Neural cell (in vitro differentiated cells): Measurements from ENCODE around the gene ABAT. TPM values are rescaled to one million over a fixed set of nuclear protein-coding genes. Genes with fewer than 3 reads are reported as not detected.

Experiments used
- H2AFZ ChIP-seq: fragments of 200-600, 300-800 bp; sonication (generic), shearing (Covaris generic); 2 replicates; pipeline ENCODE4 v1.6.0; 2014; ENCODE audit warnings: low read depth, mild to moderate bottlenecking, antibody characterized with exemption, low read length, moderate library complexity
- H3F3A ChIP-seq: fragments of 200-600 bp; shearing (Covaris generic); 2 replicates; pipeline ENCODE4 v1.6.1; 2016; ENCODE audit warnings: mild to moderate bottlenecking, moderate library complexity, mixed read lengths, antibody characterized with exemption, low read length; ENCODE audit not compliant: insufficient read depth, poor library complexity, severe bottlenecking
- H3K27ac ChIP-seq: fragments of 200-600, 300-800 bp; sonication (generic), shearing (Covaris generic); 2 replicates; pipeline ENCODE4 v1.5.1; 2014; ENCODE audit warnings: mild to moderate bottlenecking, low read length, moderate library complexity
- H3K27me3 ChIP-seq: fragments of 300-800, 200-600 bp; sonication (generic), shearing (Covaris generic); 2 replicates; pipeline ENCODE4 v1.6.0; 2014; ENCODE audit warnings: mild to moderate bottlenecking, low read depth, low read length, moderate library complexity; ENCODE audit not compliant: insufficient read depth
- H3K36me3 ChIP-seq: fragments of 300-800, 200-600 bp; sonication (generic), shearing (Covaris generic); 2 replicates; pipeline ENCODE4 v1.5.1; 2014; ENCODE audit warnings: mild to moderate bottlenecking, antibody characterized with exemption, low read length, moderate library complexity; ENCODE audit not compliant: insufficient read depth
- H3K4me2 ChIP-seq: fragments of 300-800, 200-600 bp; sonication (generic), shearing (Covaris generic); 2 replicates; pipeline ENCODE4 v1.6.0; 2014; ENCODE audit warnings: mild to moderate bottlenecking, low read length
- H3K4me3 ChIP-seq: fragments of 300-800, 200-600 bp; sonication (generic), shearing (Covaris generic); 2 replicates; pipeline ENCODE4 v1.5.1; 2014; ENCODE audit warnings: mild to moderate bottlenecking, low read length, moderate library complexity
- H3K79me2 ChIP-seq: fragments of 200-600 bp; shearing (Covaris generic); replicated peaks from 2 replicates; pipeline ENCODE4 v1.6.0; 2014; ENCODE audit warnings: mild to moderate bottlenecking, low read length, moderate library complexity; ENCODE audit not compliant: insufficient read depth
- H3K9ac ChIP-seq: fragments of 300-800, 200-600 bp; sonication (generic), shearing (Covaris generic); 2 replicates; pipeline ENCODE4 v1.6.1; 2016; ENCODE audit warnings: mild to moderate bottlenecking, low read length, mixed read lengths
- H3K9me2 ChIP-seq: fragments of 200-600 bp; shearing (Covaris generic); 2 replicates; pipeline ENCODE4 v1.6.1; 2016; ENCODE audit warnings: mild to moderate bottlenecking, low read length, mixed read lengths; ENCODE audit not compliant: insufficient read depth
- H3K9me3 ChIP-seq: fragments of 200-600, 300-800 bp; sonication (generic), shearing (Covaris generic); 2 replicates; pipeline ENCODE4 v1.6.1; 2016; ENCODE audit warnings: mild to moderate bottlenecking, mixed run types, low read length, moderate library complexity, mixed read lengths
- H4K20me1 ChIP-seq: fragments of 200-600 bp; shearing (Covaris generic); 2 replicates; pipeline ENCODE4 v1.6.1; 2016; ENCODE audit warnings: mild to moderate bottlenecking, mixed run types; ENCODE audit not compliant: insufficient read depth
- CTCF ChIP-seq: fragments of 450-650 bp; IDR thresholded peaks from 2 replicates; pipeline ENCODE4 v1.5.1; 2014; ENCODE audit warnings: antibody characterized with exemption, mild to moderate bottlenecking, moderate library complexity; ENCODE audit not compliant: poor library complexity, severe bottlenecking
- EP300 ChIP-seq: fragments of 450-650 bp; conservative IDR thresholded peaks from 2 replicates; pipeline ENCODE4 v1.6.1; 2014; ENCODE audit warnings: antibody characterized with exemption, mild to moderate bottlenecking, moderate library complexity; ENCODE audit not compliant: poor library complexity, severe bottlenecking
- EZH2 ChIP-seq: fragments of 200-600, 300-800 bp; shearing (Covaris generic), sonication (generic); IDR thresholded peaks from 2 replicates; pipeline ENCODE4 v1.6.1; 2014; ENCODE audit warnings: antibody characterized with exemption, low read length, borderline replicate concordance, mild to moderate bottlenecking; ENCODE audit not compliant: insufficient read depth, poor library complexity, severe bottlenecking
- MXI1 ChIP-seq: fragments of 450-650 bp; conservative IDR thresholded peaks from 2 replicates; pipeline ENCODE4 v1.6.1; 2014; ENCODE audit warnings: antibody characterized with exemption, mild to moderate bottlenecking; ENCODE audit not compliant: poor library complexity, severe bottlenecking
- POLR2AphosphoS5 ChIP-seq: IDR thresholded peaks from 2 replicates; pipeline ENCODE4 v1.6.1; 2012
- RAD21 ChIP-seq: fragments of 450-650 bp; conservative IDR thresholded peaks from 2 replicates; pipeline ENCODE4 v1.6.1; 2014; ENCODE audit warnings: antibody characterized with exemption, mild to moderate bottlenecking, moderate library complexity
- REST ChIP-seq: IDR thresholded peaks from 2 replicates; pipeline ENCODE4 v1.6.1; 2012; ENCODE audit warnings: borderline replicate concordance
- SMC3 ChIP-seq: fragments of 450-650 bp; conservative IDR thresholded peaks from 2 replicates; pipeline ENCODE4 v1.6.1; 2014; ENCODE audit warnings: antibody characterized with exemption, mild to moderate bottlenecking, moderate library complexity; ENCODE audit not compliant: poor library complexity
- TAF1 ChIP-seq: IDR thresholded peaks from 2 replicates; pipeline ENCODE4 v1.6.1; 2012; ENCODE audit warnings: low read depth
- polyA plus RNA-seq: library from polyadenylated mRNA; depleted of rRNA; stranded (reverse); fragments of >200 nt; gene quantifications from 2 replicates; pipeline ENCODE4 v1.2.3, GENCODE V29; 2014

The ABAT gene
- polyA plus RNA-seq, 1 donor from 2014 or later = 125 TPM

- Histone ChIP-seq H3K27me3 (no peaks in the 10 kb centered on the region), H3K9me3 (no peaks in the 10 kb centered on the region), H2AFZ (no peak overlapping the region), H3K36me3 (no peaks in the 10 kb centered on the region), H4K20me1 (no peaks in the 10 kb centered on the region), H3K9ac (no peak overlapping the region), H3F3A (no peaks in the 10 kb centered on the region), H3K79me2 (no peaks in the 10 kb centered on the region), H3K9me2 (no peaks in the 10 kb centered on the region), H3K4me3 (no peak overlapping the region), H3K27ac (no peak overlapping the region), H3K4me2 (no peak overlapping the region)
- no peak for TF ChIP-seq MXI1
Observed at GRCh38 chr16:8696880-8697279, 22.5 kb downstream of the ABAT start.

- TF ChIP-seq EZH2 = no peak
- TF ChIP-seq EP300 = no peak
- TF ChIP-seq REST = no peak
- TF ChIP-seq TAF1 = no peak
- Histone ChIP-seq H3K4me3 (no peak overlapping the region), H2AFZ (no peak overlapping the region), H3K9me2 (no peaks in the 10 kb centered on the region), H4K20me1 (no peaks in the 10 kb centered on the region), H3F3A (no peaks in the 10 kb centered on the region), H3K9ac (no peak overlapping the region), H3K9me3 (no peaks in the 10 kb centered on the region), H3K27me3 (no peaks in the 10 kb centered on the region), H3K79me2 (no peaks in the 10 kb centered on the region), H3K27ac (no peak overlapping the region), H3K36me3 (no peaks in the 10 kb centered on the region), H3K4me2 (no peak overlapping the region)
Observed at GRCh38 chr16:8697965-8698364, 23.5 kb downstream of the ABAT start.

GRCh38 chr16:8703693-8704092 is 29.3 kb downstream of the ABAT start:
- Histone ChIP-seq H3K79me2 (peaks cover 3% of the 10 kb centered on the region), H3K4me2 (no peak overlapping the region), H3K4me3 (no peak overlapping the region), H3K9ac (no peak overlapping the region), H4K20me1 (no peaks in the 10 kb centered on the region), H3K27ac (no peak overlapping the region), H2AFZ (no peak overlapping the region), H3K36me3 (no peaks in the 10 kb centered on the region), H3F3A (no peaks in the 10 kb centered on the region), H3K27me3 (no peaks in the 10 kb centered on the region), H3K9me3 (no peaks in the 10 kb centered on the region), H3K9me2 (no peaks in the 10 kb centered on the region)
- TF ChIP-seq EZH2 (no peak), EP300 (no peak), REST (no peak), TAF1 (no peak), MXI1 (no peak), CTCF (no peak), SMC3 (no peak), POLR2AphosphoS5 (no peak), RAD21 (no peak)
